T47D (cell line): Measurements from ENCODE around the gene WDR11.
A peak's percentile ranks its signal among the peaks of the same experiment; 100 is the strongest.

Source experiments
- DNase-seq, 2 experiments: peaks; one replicate each; pipeline versions ENCODE4 v3.0.0 to v3.0.0-alpha.2; 2011 to 2012; ENCODE audit warnings: low read depth in 1 of 2, low spot score in 1 of 2
- JUND ChIP-seq: IDR thresholded peaks from 2 replicates; pipeline ENCODE4 v1.6.1; 2012; ENCODE audit warnings: low read depth
- in situ Hi-C: cut with HindIII; loops from 2 replicates; pipeline ENCODE4 v1.10.0; 2016; ENCODE audit warnings: low sequenced_read_pairs, low pct_unique_long_range_greater_than_20kb

Gene WDR11

GRCh38 chr10:120941501-120941900 lies 90.3 kb downstream of the WDR11 start:
- no peak for TF ChIP-seq JUND
- no peak for DNase-seq
- in situ Hi-C loops = no loop called here

- in situ Hi-C loops = no loop called here
- peak; percentile 57 to 82 for DNase-seq
- TF ChIP-seq JUND = no peak
Measured at GRCh38 chr10:120942806-120943413, 91.7 kb downstream of the WDR11 start.

GRCh38 chr10:120943542-120943941 lies 92.4 kb downstream of the WDR11 start:
- no peak for DNase-seq

GRCh38 chr10:120944586-120945125 lies 93.5 kb downstream of the WDR11 start:
- no peak for DNase-seq
- in situ Hi-C loops = no loop called here
- no peak for TF ChIP-seq JUND

More at GRCh38 chr10:120943542-120943941, 92.4 kb downstream of the WDR11 start:
- no peak for TF ChIP-seq JUND
- in situ Hi-C loops = no loop called here

- DNase-seq = no peak
- in situ Hi-C loops = no loop called here
- TF ChIP-seq JUND = no peak
Measured at GRCh38 chr10:120945182-120945581, 94.0 kb downstream of the WDR11 start.

- in situ Hi-C loops = no loop called here
- peak; percentile 39 to 79 for DNase-seq
- no peak; the same call in 1 of the 2 replicates for TF ChIP-seq JUND
Measured at GRCh38 chr10:120945801-120946302, 94.7 kb downstream of the WDR11 start.

GRCh38 chr10:120946497-120946896 lies 95.3 kb downstream of the WDR11 start:
- in situ Hi-C loops = no loop called here
- TF ChIP-seq JUND = no peak

GRCh38 chr10:120948889-120949608 lies 97.9 kb downstream of the WDR11 start:
- TF ChIP-seq JUND = no peak
- in situ Hi-C loops = no loop called here
- DNase-seq = peak; percentile 65 to 72

More at GRCh38 chr10:120946497-120946896, 95.3 kb downstream of the WDR11 start:
- DNase-seq = peak in 1 of 2 experiments; percentile 11

- peak in 1 of 2 experiments; percentile 34 for DNase-seq
- no peak for TF ChIP-seq JUND
- in situ Hi-C loops = no loop called here
Measured at GRCh38 chr10:120949609-120950031, 98.5 kb downstream of the WDR11 start.

- no peak for TF ChIP-seq JUND
- in situ Hi-C loops = no loop called here
- peak in 1 of 2 experiments; percentile 16 for DNase-seq
Measured at GRCh38 chr10:120950051-120950561, 98.9 kb downstream of the WDR11 start.

- TF ChIP-seq JUND = no peak
- DNase-seq = no peak
- in situ Hi-C loops = no loop called here
Measured at GRCh38 chr10:120951288-120951687, 100.1 kb downstream of the WDR11 start.

- DNase-seq = no peak
- TF ChIP-seq JUND = no peak
- in situ Hi-C loops = no loop called here
Measured at GRCh38 chr10:120953897-120954296, 102.7 kb downstream of the WDR11 start.
